Tongue (tissue), 2 donors: Measurements from ENCODE around the gene SPATC1L. TPM values are rescaled to one million over a fixed set of nuclear protein-coding genes. Genes with fewer than 3 reads are reported as not detected.

ENCODE experiments used
- DNase-seq: peaks from one replicate; pipeline ENCODE4 v3.0.0-alpha.2; 2015
- total RNA-seq: library from RNA; depleted of rRNA; stranded (reverse); fragments of >200 nt; gene quantifications from one replicate; pipeline ENCODE4 v1.2.3, GENCODE V29; 2014

The SPATC1L gene
- total RNA-seq, 1 donor from 2014 or later, result 5.9 TPM

DNA sequence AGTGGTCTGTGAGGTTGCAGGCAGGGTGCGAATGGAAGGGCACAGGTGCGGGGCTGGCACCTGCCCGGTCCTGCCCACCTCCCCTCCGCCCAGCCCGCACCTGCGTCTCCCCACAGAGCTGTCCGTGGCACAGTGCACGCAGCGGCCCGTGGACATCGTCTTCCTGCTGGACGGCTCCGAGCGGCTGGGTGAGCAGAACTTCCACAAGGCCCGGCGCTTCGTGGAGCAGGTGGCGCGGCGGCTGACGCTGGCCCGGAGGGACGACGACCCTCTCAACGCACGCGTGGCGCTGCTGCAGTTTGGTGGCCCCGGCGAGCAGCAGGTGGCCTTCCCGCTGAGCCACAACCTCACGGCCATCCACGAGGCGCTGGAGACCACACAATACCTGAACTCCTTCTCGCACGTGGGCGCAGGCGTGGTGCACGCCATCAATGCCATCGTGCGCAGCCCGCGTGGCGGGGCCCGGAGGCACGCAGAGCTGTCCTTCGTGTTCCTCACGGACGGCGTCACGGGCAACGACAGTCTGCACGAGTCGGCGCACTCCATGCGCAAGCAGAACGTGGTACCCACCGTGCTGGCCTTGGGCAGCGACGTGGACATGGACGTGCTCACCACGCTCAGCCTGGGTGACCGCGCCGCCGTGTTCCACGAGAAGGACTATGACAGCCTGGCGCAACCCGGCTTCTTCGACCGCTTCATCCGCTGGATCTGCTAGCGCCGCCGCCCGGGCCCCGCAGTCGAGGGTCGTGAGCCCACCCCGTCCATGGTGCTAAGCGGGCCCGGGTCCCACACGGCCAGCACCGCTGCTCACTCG is 52.2 kb downstream of the SPATC1L start:
- no peak for DNase-seq

- DNase-seq, result no peak
Observed at GRCh38 chr21:46131588-46131837, 52.7 kb downstream of the SPATC1L start.

GRCh38 chr21:46130831-46131587 is 53.2 kb downstream of the SPATC1L start:
- DNase-seq, result no peak

GRCh38 chr21:46129846-46130651 is 54.2 kb downstream of the SPATC1L start:
- no peak for DNase-seq

DNA sequence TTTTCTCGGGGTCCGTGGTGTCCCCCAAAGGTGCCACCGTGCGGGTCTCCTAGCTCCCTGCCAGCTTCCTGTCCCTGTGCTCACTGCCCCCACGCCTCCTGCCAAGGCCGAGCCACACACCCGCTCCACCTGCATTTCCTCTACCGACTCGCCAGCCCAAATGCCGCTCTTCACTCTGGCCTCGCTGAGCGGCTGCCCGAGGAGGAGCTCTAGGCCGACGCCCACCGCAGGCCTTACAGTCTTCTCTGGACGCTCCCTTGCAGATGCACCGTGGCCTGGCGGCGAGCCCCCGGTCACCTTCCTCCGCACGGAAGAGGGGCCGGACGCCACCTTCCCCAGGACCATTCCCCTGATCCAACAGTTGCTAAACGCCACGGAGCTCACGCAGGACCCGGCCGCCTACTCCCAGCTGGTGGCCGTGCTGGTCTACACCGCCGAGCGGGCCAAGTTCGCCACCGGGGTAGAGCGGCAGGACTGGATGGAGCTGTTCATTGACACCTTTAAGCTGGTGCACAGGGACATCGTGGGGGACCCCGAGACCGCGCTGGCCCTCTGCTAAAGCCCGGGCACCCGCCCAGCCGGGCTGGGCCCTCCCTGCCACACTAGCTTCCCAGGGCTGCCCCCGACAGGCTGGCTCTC is 55.2 kb downstream of the SPATC1L start:
- no peak for DNase-seq

- DNase-seq, result no peak
Observed at GRCh38 chr21:46128106-46128932, 55.9 kb downstream of the SPATC1L start.

GRCh38 chr21:46127239-46128105 is 56.8 kb downstream of the SPATC1L start:
- no peak for DNase-seq

- DNase-seq, result no peak
Observed at GRCh38 chr21:46126309-46127238, 57.7 kb downstream of the SPATC1L start.

DNA sequence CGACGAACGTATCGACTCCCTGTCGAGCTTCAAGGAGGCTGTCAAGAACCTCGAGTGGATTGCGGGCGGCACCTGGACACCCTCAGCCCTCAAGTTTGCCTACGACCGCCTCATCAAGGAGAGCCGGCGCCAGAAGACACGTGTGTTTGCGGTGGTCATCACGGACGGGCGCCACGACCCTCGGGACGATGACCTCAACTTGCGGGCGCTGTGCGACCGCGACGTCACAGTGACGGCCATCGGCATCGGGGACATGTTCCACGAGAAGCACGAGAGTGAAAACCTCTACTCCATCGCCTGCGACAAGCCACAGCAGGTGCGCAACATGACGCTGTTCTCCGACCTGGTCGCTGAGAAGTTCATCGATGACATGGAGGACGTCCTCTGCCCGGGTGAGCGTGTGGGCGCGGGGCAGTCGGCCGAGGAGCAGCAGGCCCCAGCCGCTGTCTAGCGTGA is 58.4 kb downstream of the SPATC1L start:
- DNase-seq, result no peak

- no peak for DNase-seq
Observed at GRCh38 chr21:46124926-46125845, 59.1 kb downstream of the SPATC1L start.

GRCh38 chr21:46124083-46124925 is 60.0 kb downstream of the SPATC1L start:
- no peak for DNase-seq

DNA sequence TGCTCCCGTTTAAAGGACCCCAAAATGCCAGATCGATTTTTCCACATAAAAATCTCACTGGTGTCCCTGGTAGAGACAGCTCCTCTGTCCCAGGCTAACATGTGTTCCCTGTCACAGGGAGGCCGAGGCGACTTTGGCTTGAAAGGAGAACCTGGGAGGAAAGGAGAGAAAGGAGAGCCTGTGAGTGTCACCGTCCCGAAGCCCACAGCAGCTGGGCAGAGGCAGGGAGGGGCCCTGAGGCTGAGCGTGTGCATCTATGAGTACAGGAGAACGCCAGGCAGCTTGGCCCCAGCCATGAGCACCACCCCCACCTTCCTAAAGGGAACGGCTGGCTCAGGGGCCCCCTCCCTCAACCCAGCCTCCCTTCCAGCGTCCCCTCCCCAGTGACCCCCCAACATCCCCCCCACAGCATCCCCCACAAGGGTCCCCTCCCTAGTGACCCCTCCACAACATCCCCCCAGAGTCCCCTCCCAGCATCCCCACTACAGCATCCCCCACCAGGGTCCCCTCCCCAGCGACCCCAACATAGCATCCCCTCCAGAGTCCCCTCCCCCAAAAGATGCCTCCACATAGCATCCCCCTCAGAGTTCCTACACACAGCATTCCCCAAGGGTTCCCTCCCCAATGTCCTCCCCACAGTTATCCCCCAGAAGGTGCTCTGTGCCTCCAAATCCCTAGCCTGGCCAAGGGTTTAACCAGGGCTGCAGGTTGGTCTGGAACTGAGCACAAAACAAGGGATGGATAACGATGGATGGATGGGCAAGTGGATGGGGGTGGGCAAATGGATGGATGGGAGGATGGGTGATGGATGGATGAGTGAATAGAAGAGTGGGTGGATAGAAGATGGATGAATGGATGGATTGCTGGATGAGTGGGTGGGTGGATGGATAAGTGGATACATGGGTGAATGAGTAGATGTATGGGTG is 61.2 kb downstream of the SPATC1L start:
- DNase-seq, result no peak

- DNase-seq, result no peak
Observed at GRCh38 chr21:46122237-46122671, 62.0 kb downstream of the SPATC1L start.

DNA sequence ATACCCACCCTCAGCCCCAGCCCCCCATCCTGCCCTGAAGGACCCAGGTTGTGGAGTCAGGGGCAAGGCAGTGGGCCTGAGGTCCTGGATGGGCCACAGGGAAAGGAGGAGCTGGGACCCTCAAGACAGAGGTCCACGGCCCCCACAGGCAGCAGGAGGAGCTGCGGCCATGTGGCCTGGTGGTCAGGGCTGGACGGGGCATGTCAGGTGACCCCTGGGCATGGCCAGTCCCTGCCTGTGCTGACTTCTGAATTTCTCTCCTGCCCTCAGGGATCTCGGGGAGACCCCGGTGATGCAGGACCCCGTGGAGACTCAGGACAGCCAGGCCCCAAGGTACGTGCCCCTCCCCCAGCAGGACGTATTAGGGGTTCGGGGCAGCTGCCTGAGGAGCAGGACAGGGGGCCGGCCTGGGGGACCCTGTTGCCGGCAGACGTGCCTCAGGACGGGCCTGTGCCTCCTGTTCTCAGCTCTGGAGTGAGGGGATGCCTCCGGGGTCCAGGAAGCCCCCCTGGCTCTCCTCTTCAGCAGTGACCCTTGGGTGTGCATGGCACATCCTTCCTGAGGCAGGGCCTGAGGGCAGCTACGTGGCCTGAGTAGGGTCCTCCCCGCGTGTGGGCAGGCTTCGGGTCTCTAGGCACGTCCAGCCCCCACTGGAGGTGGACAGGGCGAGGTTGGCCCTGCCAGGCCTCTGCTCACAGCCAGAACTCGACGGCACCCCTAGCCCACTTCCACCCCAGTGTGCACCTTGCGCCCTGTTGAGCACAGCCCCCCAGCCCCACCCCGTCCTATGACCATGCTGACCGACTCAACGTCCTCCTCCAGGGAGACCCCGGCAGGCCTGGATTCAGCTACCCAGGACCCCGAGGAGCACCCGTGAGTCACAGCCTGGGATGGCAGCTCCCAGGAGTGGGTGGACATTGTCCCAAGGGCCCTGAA is 62.7 kb downstream of the SPATC1L start:
- DNase-seq, result no peak
